HFFc6 (cell line): ENCODE measurements around the gene MAB21L2. TPM values are rescaled to one million over a fixed set of nuclear protein-coding genes. Genes with fewer than 3 reads are reported as not detected.

ENCODE experiments used
- DNase-seq: peaks from one replicate; pipeline ENCODE4 v3.0.0-alpha.2; 2018
- H3K27ac Mint-ChIP-seq: 2 replicates; pipeline ENCODE4 v1.8.0; 2020; ENCODE audit warnings: mild to moderate bottlenecking, mixed read lengths
- H3K27me3 Mint-ChIP-seq: 2 replicates; pipeline ENCODE4 v1.8.0; 2021; ENCODE audit warnings: mild to moderate bottlenecking, moderate library complexity, mixed read lengths; ENCODE audit not compliant: insufficient read depth
- H3K36me3 Mint-ChIP-seq: 2 replicates; pipeline ENCODE4 v1.8.0; 2021; ENCODE audit warnings: low read depth, mixed read lengths
- H3K4me1 Mint-ChIP-seq: 2 replicates; pipeline ENCODE4 v1.8.0; 2020; ENCODE audit warnings: low read depth, mixed read lengths
- H3K4me3 Mint-ChIP-seq: 2 replicates; pipeline ENCODE4 v1.8.0; 2020; ENCODE audit warnings: mild to moderate bottlenecking, moderate library complexity, mixed read lengths
- H3K9me3 Mint-ChIP-seq: 2 replicates; pipeline ENCODE4 v1.8.0; 2020; ENCODE audit warnings: mild to moderate bottlenecking, mixed read lengths
- CTCF ChIP-seq: fragments of 200-600 bp; sonication (generic); IDR thresholded peaks from 2 replicates; pipeline ENCODE4 v1.5.0; 2021; ENCODE audit warnings: antibody characterized with exemption, mild to moderate bottlenecking
- total RNA-seq, 6 experiments: library from RNA; stranded (reverse); fragmentation: NEBNext Ultra II Directional; extraction: Animal tissue kit (Norgen Biotek cat#: 25700); gene quantifications; 2 replicates in 1 of 6; 3 replicates in 5 of 6; pipeline ENCODE4 v1.2.3, GENCODE V29; 2021

Gene MAB21L2
- total RNA-seq, 6 experiments from 2014 or later, result not detected

GRCh38 chr4:150581641-150582051 lies 305 bp upstream of the MAB21L2 start:
- H3K4me3 Mint-ChIP-seq, result no peak overlapping the region
- 0 out of 2 replicates have a peak, but pooled peaks cover 5% of the 10 kb centered on the region for H3K4me1 Mint-ChIP-seq
- no peak overlapping the region for H3K27ac Mint-ChIP-seq
- H3K36me3 Mint-ChIP-seq, result peaks cover 35% of the 10 kb centered on the region
- no peak for DNase-seq
- no peak for TF ChIP-seq CTCF
- no peaks in the 10 kb centered on the region; the same call in 1 of the 2 replicates for H3K27me3 Mint-ChIP-seq
- peaks cover 22% of the 10 kb centered on the region for H3K9me3 Mint-ChIP-seq

- H3K27me3 Mint-ChIP-seq, result no peaks in the 10 kb centered on the region; the same call in 1 of the 2 replicates
- no peak for DNase-seq
- TF ChIP-seq CTCF, result no peak
These were observed 929 bp downstream of the MAB21L2 start for GRCh38 chr4:150582873-150583286.

GRCh38 chr4:150583287-150584110 lies 1.5 kb downstream of the MAB21L2 start:
- peaks cover 22% of the 10 kb centered on the region for H3K9me3 Mint-ChIP-seq
- no peak overlapping the region for H3K4me3 Mint-ChIP-seq
- no peak for TF ChIP-seq CTCF
- H3K36me3 Mint-ChIP-seq, result peaks cover 35% of the 10 kb centered on the region
- H3K27ac Mint-ChIP-seq, result no peak overlapping the region
- no peaks in the 10 kb centered on the region; the same call in 1 of the 2 replicates for H3K27me3 Mint-ChIP-seq
- H3K4me1 Mint-ChIP-seq, result 0 out of 2 replicates have a peak, but pooled peaks cover 4% of the 10 kb centered on the region
- no peak for DNase-seq

More at GRCh38 chr4:150582873-150583286, 929 bp downstream of the MAB21L2 start:
- H3K4me1 Mint-ChIP-seq, result 0 out of 2 replicates have a peak, but pooled peaks cover 5% of the 10 kb centered on the region
- H3K9me3 Mint-ChIP-seq, result peaks cover 22% of the 10 kb centered on the region
- H3K4me3 Mint-ChIP-seq, result no peak overlapping the region
- H3K27ac Mint-ChIP-seq, result no peak overlapping the region
- H3K36me3 Mint-ChIP-seq, result peaks cover 35% of the 10 kb centered on the region

GRCh38 chr4:150584111-150584915 lies 2.4 kb downstream of the MAB21L2 start:
- DNase-seq, result no peak
- H3K4me3 Mint-ChIP-seq, result no peak overlapping the region
- H3K4me1 Mint-ChIP-seq, result no peaks in the 10 kb centered on the region
- no peak for TF ChIP-seq CTCF
- H3K27me3 Mint-ChIP-seq, result no peaks in the 10 kb centered on the region; the same call in 1 of the 2 replicates
- peaks cover 17% of the 10 kb centered on the region for H3K9me3 Mint-ChIP-seq
- H3K36me3 Mint-ChIP-seq, result peaks cover 30% of the 10 kb centered on the region
- H3K27ac Mint-ChIP-seq, result no peak overlapping the region

- no peak overlapping the region for H3K27ac Mint-ChIP-seq
- no peak for DNase-seq
- H3K4me3 Mint-ChIP-seq, result no peak overlapping the region
- peaks cover 22% of the 10 kb centered on the region for H3K36me3 Mint-ChIP-seq
- no peaks in the 10 kb centered on the region for H3K4me1 Mint-ChIP-seq
- no peak for TF ChIP-seq CTCF
- H3K27me3 Mint-ChIP-seq, result no peaks in the 10 kb centered on the region; the same call in 1 of the 2 replicates
- peaks cover 15% of the 10 kb centered on the region; the same call in 1 of the 2 replicates for H3K9me3 Mint-ChIP-seq
These were observed 3.7 kb downstream of the MAB21L2 start for GRCh38 chr4:150585611-150586010.
